Lower lobe of right lung (tissue), 2 donors: ENCODE data around the gene IGLL5. TPM values are rescaled to one million over a fixed set of nuclear protein-coding genes. Genes with fewer than 3 reads are reported as not detected.

Experiments used
- ATAC-seq, 2 donors: fragments of 200-7000 bp; cut with Tn5 transposase; one replicate each; pipeline ENCODE4 v1.9.1; 2020 to 2022; ENCODE audit warnings: mild to moderate bottlenecking in 2 of 2, moderate library complexity in 2 of 2
- DNase-seq: peaks from one replicate; pipeline ENCODE4 v3.0.0-alpha.2; 2020
- H3K27ac ChIP-seq: fragments of 200-600 bp; one replicate; pipeline ENCODE4 v1.8.0; 2022
- H3K27me3 ChIP-seq: fragments of 200-600 bp; one replicate; pipeline ENCODE4 v1.8.0; 2022; ENCODE audit warnings: low read depth
- H3K36me3 ChIP-seq: fragments of 200-600 bp; one replicate; pipeline ENCODE4 v1.8.0; 2022; ENCODE audit warnings: mild to moderate bottlenecking
- H3K4me1 ChIP-seq: fragments of 200-600 bp; one replicate; pipeline ENCODE4 v1.8.0; 2022
- H3K4me3 ChIP-seq: fragments of 200-600 bp; one replicate; pipeline ENCODE4 v1.8.0; 2022; ENCODE audit warnings: mild to moderate bottlenecking
- H3K9me3 ChIP-seq: fragments of 200-600 bp; one replicate; pipeline ENCODE4 v1.8.0; 2022
- CTCF ChIP-seq: fragments of 200-600 bp; IDR thresholded peaks from one replicate; pipeline ENCODE4 v1.8.0; 2022; ENCODE audit warnings: antibody characterized with exemption, mild to moderate bottlenecking
- intact Hi-C: fragments of 100-400 bp; cut with DNase I; formaldehyde crosslinking; loops from one replicate; pipeline ENCODE4 v1.11.0; 2022
- total RNA-seq: library from RNA; stranded (reverse); fragmentation: NEBNext Ultra II Directional; extraction: Animal tissue kit (Norgen Biotek cat#: 25700); gene quantifications from one replicate; pipeline ENCODE4 v1.2.1, GENCODE V29; 2021
- donor health status: DM: no; HTN: yes; CAD: no; lungs with severe emphysema.

Gene IGLL5
- total RNA-seq, 1 donor from 2014 or later = 11.1 TPM

- no peak overlapping the region for H3K4me3 ChIP-seq
- H3K4me1 ChIP-seq = no peaks in the 10 kb centered on the region
- H3K27ac ChIP-seq = no peak overlapping the region
- H3K36me3 ChIP-seq = no peaks in the 10 kb centered on the region
- H3K27me3 ChIP-seq = peaks cover 7% of the 10 kb centered on the region
- intact Hi-C loops = no loop called here
- no peak for ATAC-seq
- H3K9me3 ChIP-seq = no peaks in the 10 kb centered on the region
- no peak for DNase-seq
- TF ChIP-seq CTCF = no peak
Observed at GRCh38 chr22:22856364-22856763, 31.3 kb upstream of the IGLL5 start.

- no peak for DNase-seq
- intact Hi-C loops = no loop called here
- Histone ChIP-seq H3K27me3 (peaks cover 7% of the 10 kb centered on the region), H3K36me3 (no peaks in the 10 kb centered on the region), H3K27ac (no peak overlapping the region), H3K4me1 (no peaks in the 10 kb centered on the region), H3K9me3 (no peaks in the 10 kb centered on the region), H3K4me3 (no peak overlapping the region)
- TF ChIP-seq CTCF = no peak
- no peak for ATAC-seq
Observed at GRCh38 chr22:22856885-22857606, 30.6 kb upstream of the IGLL5 start.

- Histone ChIP-seq H3K27ac (no peak overlapping the region), H3K9me3 (no peaks in the 10 kb centered on the region), H3K27me3 (peaks cover 7% of the 10 kb centered on the region), H3K4me1 (no peaks in the 10 kb centered on the region), H3K36me3 (no peaks in the 10 kb centered on the region), H3K4me3 (no peak overlapping the region)
- intact Hi-C loops = no loop called here
- no peak for ATAC-seq
- DNase-seq = no peak
- TF ChIP-seq CTCF = no peak
Observed at GRCh38 chr22:22857607-22858558, 29.7 kb upstream of the IGLL5 start.

DNA sequence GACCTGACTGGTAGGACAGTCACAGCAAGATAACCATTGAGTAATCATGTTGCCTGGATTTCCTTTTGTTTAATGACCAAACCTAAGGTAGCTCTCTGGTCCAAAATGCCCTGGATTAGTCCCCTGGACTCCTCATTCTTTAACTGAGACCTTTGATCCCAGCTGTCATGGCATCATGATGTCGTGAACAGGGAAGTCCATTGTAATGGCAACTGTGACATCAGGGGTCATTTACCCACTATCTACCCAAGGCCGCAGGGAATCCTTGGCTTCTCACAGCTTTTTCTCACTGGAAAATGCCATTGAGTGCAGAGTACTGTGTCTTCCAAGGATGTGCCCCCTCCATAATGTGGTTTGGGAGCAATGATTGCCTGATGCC lies 29.1 kb upstream of the IGLL5 start:
- TF ChIP-seq CTCF = no peak
- H3K27ac ChIP-seq = no peak overlapping the region
- DNase-seq (no peak), ATAC-seq (no peak)
- H3K4me3 ChIP-seq = no peak overlapping the region
- peaks cover 7% of the 10 kb centered on the region for H3K27me3 ChIP-seq
- intact Hi-C loops = no loop called here
- H3K4me1 ChIP-seq = no peaks in the 10 kb centered on the region
- H3K9me3 ChIP-seq = no peaks in the 10 kb centered on the region
- H3K36me3 ChIP-seq = no peaks in the 10 kb centered on the region

DNA sequence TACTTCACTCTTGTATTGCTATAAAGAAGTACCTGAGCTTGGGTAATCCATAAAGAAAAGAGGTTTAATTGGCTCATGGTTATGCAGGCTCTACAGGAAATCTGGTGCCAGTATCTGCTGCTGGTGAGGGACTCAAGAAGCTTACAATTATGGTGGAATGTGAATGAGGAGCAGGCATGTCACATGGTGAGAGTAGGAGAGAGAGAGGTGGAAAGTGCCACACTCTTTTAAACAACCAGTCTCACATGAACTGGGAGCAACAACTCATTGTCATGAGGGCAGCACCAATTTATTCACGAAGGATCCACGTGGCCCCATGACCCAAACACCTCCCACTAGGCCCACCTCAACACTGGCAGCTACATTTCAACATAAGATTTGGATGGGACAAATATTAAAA lies 24.6 kb upstream of the IGLL5 start:
- Histone ChIP-seq H3K4me1 (no peaks in the 10 kb centered on the region), H3K27ac (no peak overlapping the region), H3K36me3 (no peaks in the 10 kb centered on the region), H3K9me3 (no peaks in the 10 kb centered on the region), H3K27me3 (no peaks in the 10 kb centered on the region), H3K4me3 (no peak overlapping the region)
- intact Hi-C loops = no loop called here
- DNase-seq (no peak), ATAC-seq (no peak)
- TF ChIP-seq CTCF = no peak
